Endodermal cell (in vitro differentiated cells): ENCODE data around the gene FXYD6. TPM values are rescaled to one million over a fixed set of nuclear protein-coding genes. Genes with fewer than 3 reads are reported as not detected.

Source experiments
- DNase-seq: peaks from one replicate; pipeline ENCODE4 v3.0.0-alpha.2; 2017
- H3K27ac ChIP-seq: 2 replicates; pipeline ENCODE4 v1.5.1; 2013; ENCODE audit warnings: mild to moderate bottlenecking, low read depth, low read length, moderate library complexity
- H3K27me3 ChIP-seq: 2 replicates; pipeline ENCODE4 v1.6.1; 2013; ENCODE audit warnings: mild to moderate bottlenecking, low read length, moderate library complexity; ENCODE audit not compliant: insufficient read depth, control insufficient read depth, poor library complexity, severe bottlenecking
- H3K36me3 ChIP-seq: 2 replicates; pipeline ENCODE4 v1.7.0; 2013; ENCODE audit warnings: mild to moderate bottlenecking, low read length, moderate library complexity; ENCODE audit not compliant: control insufficient read depth, insufficient read depth
- H3K4me1 ChIP-seq: one replicate; pipeline ENCODE4 v1.7.0; 2013; ENCODE audit warnings: low read length; ENCODE audit not compliant: control insufficient read depth, insufficient read depth
- H3K4me3 ChIP-seq: 2 replicates; pipeline ENCODE4 v1.5.1; 2013; ENCODE audit warnings: mild to moderate bottlenecking, low read length, moderate library complexity
- H3K9ac ChIP-seq: 2 replicates; pipeline ENCODE4 v1.6.1; 2013; ENCODE audit warnings: mild to moderate bottlenecking, low read length, moderate library complexity; ENCODE audit not compliant: poor library complexity, severe bottlenecking; ENCODE audit errors: extremely low read depth
- H3K9me3 ChIP-seq: 2 replicates; pipeline ENCODE4 v1.6.1; 2013; ENCODE audit warnings: mild to moderate bottlenecking, low read length, moderate library complexity; ENCODE audit not compliant: control insufficient read depth
- H3K27ac Mint-ChIP-seq: 2 replicates; pipeline ENCODE4 v1.8.0; 2020; ENCODE audit warnings: mixed read lengths
- H3K27me3 Mint-ChIP-seq: 2 replicates; pipeline ENCODE4 v1.8.0; 2021; ENCODE audit warnings: mild to moderate bottlenecking, mixed read lengths; ENCODE audit not compliant: insufficient read depth
- H3K36me3 Mint-ChIP-seq: 2 replicates; pipeline ENCODE4 v1.8.0; 2020; ENCODE audit warnings: low read depth, mixed read lengths
- H3K4me1 Mint-ChIP-seq: 2 replicates; pipeline ENCODE4 v1.8.0; 2020; ENCODE audit warnings: mixed read lengths
- H3K4me3 Mint-ChIP-seq: 2 replicates; pipeline ENCODE4 v1.8.0; 2020; ENCODE audit warnings: mild to moderate bottlenecking, moderate library complexity, mixed read lengths
- H3K9me3 Mint-ChIP-seq: 2 replicates; pipeline ENCODE4 v1.8.0; 2020; ENCODE audit warnings: mild to moderate bottlenecking, mixed read lengths
- WGBS, 2 experiments: methylation state at CpG; one replicate each; pipeline versions ENCODE4 v1.1.5 to v1.1.7; 2013; ENCODE audit warnings: missing lambda C conversion rate in 2 of 2, mixed read lengths in 1 of 2; ENCODE audit not compliant: insufficient coverage in 1 of 2, insufficient read length in 1 of 2; 5-methylcytosine and 5-hydroxymethylcytosine counted together
- total RNA-seq, 2 donors: library from RNA; stranded (reverse); fragmentation: NEBNext Ultra II Directional in 1 of 2; extraction: Animal tissue kit (Norgen Biotek cat#: 25700) in 1 of 2; gene quantifications; 2 replicates in 1 of 2; 3 replicates in 1 of 2; pipeline ENCODE4 v1.2.1, GENCODE V29; 2021
- TF ChIP-seq, protein P1 (sequence below): fragments of 200-600 bp; sonication (generic); conservative IDR thresholded peaks from 2 replicates; pipeline ENCODE4 v1.5.0; 2021; ENCODE audit warnings: antibody characterized with exemption, mild to moderate bottlenecking

The FXYD6 gene
- total RNA-seq, 2 donors from 2014 or later, result 54.1 to 61.8 TPM

- no peak overlapping the region for H3K9ac ChIP-seq
- peaks cover 21% of the 10 kb centered on the region for H3K4me1 ChIP-seq
- no peaks in the 10 kb centered on the region for H3K36me3 Mint-ChIP-seq
- H3K27ac ChIP-seq, result no peak overlapping the region
- peaks cover 54% of the 10 kb centered on the region for H3K4me1 Mint-ChIP-seq
- H3K4me3 Mint-ChIP-seq, result no peak overlapping the region
- H3K27me3 Mint-ChIP-seq, result peaks cover 50% of the 10 kb centered on the region
- peaks cover 4% of the 10 kb centered on the region for H3K27me3 ChIP-seq
- no peak overlapping the region for H3K27ac Mint-ChIP-seq
- peaks cover 4% of the 10 kb centered on the region for H3K36me3 ChIP-seq
- no peak overlapping the region for H3K4me3 ChIP-seq
- no peak for DNase-seq
- no peaks in the 10 kb centered on the region for H3K9me3 Mint-ChIP-seq
- 88 to 93% methylated on average over 8 of the region's 8 CpGs for WGBS, 2 experiments
- H3K9me3 ChIP-seq, result no peaks in the 10 kb centered on the region
- TF ChIP-seq, protein P1, sequence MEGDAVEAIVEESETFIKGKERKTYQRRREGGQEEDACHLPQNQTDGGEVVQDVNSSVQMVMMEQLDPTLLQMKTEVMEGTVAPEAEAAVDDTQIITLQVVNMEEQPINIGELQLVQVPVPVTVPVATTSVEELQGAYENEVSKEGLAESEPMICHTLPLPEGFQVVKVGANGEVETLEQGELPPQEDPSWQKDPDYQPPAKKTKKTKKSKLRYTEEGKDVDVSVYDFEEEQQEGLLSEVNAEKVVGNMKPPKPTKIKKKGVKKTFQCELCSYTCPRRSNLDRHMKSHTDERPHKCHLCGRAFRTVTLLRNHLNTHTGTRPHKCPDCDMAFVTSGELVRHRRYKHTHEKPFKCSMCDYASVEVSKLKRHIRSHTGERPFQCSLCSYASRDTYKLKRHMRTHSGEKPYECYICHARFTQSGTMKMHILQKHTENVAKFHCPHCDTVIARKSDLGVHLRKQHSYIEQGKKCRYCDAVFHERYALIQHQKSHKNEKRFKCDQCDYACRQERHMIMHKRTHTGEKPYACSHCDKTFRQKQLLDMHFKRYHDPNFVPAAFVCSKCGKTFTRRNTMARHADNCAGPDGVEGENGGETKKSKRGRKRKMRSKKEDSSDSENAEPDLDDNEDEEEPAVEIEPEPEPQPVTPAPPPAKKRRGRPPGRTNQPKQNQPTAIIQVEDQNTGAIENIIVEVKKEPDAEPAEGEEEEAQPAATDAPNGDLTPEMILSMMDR, result no peak
Observed at GRCh38 chr11:117873828-117874125, 2.7 kb downstream of the FXYD6 start.

GRCh38 chr11:117872975-117873827 lies 3.3 kb downstream of the FXYD6 start:
- Histone ChIP-seq H3K9me3 (no peaks in the 10 kb centered on the region), H3K36me3 (peaks cover 4% of the 10 kb centered on the region), H3K4me3 (no peak overlapping the region), H3K9ac (no peak overlapping the region), H3K27ac (no peak overlapping the region), H3K4me1 (peaks cover 21% of the 10 kb centered on the region), H3K27me3 (peaks cover 4% of the 10 kb centered on the region)
- DNase-seq, result no peak
- Mint-ChIP-seq H3K9me3 (no peaks in the 10 kb centered on the region), H3K27ac (no peak overlapping the region), H3K4me3 (no peak overlapping the region), H3K4me1 (peaks cover 59% of the 10 kb centered on the region), H3K27me3 (peaks cover 46% of the 10 kb centered on the region), H3K36me3 (peaks cover 2% of the 10 kb centered on the region)
- 85 to 95% methylated on average over 4 to 15 of the region's 15 CpGs for WGBS, 2 experiments
- TF ChIP-seq, protein P1, result no peak

- TF ChIP-seq, protein P1, result no peak
- Histone ChIP-seq H3K4me1 (peaks cover 17% of the 10 kb centered on the region), H3K9ac (no peak overlapping the region), H3K36me3 (peaks cover 4% of the 10 kb centered on the region), H3K27me3 (peaks cover 4% of the 10 kb centered on the region), H3K9me3 (no peaks in the 10 kb centered on the region), H3K4me3 (no peak overlapping the region), H3K27ac (no peak overlapping the region)
- WGBS, 2 experiments, result 89 to 93% methylated on average over 10 to 12 of the region's 12 CpGs
- Mint-ChIP-seq H3K27me3 (peaks cover 44% of the 10 kb centered on the region), H3K9me3 (no peaks in the 10 kb centered on the region), H3K4me3 (no peak overlapping the region), H3K27ac (no peak overlapping the region), H3K4me1 (peaks cover 56% of the 10 kb centered on the region), H3K36me3 (peaks cover 2% of the 10 kb centered on the region)
- no peak for DNase-seq
Observed at GRCh38 chr11:117872420-117872961, 4.0 kb downstream of the FXYD6 start.
